GM19467 (cell line): ENCODE results near the gene RBM17.
"Not testable (repeated sequence)": the region's sequence is repeated elsewhere in the genome, so short reads cannot be mapped to it uniquely, and the experiment has no call there.

Experiments
- ATAC-seq: cut with Tn5 transposase; IDR thresholded peaks from one replicate; pipeline ENCODE4 v1.9.1; 2021; ENCODE audit warnings: mild to moderate bottlenecking, moderate library complexity; ENCODE audit not compliant: unreplicated experiment

The RBM17 gene

DNA sequence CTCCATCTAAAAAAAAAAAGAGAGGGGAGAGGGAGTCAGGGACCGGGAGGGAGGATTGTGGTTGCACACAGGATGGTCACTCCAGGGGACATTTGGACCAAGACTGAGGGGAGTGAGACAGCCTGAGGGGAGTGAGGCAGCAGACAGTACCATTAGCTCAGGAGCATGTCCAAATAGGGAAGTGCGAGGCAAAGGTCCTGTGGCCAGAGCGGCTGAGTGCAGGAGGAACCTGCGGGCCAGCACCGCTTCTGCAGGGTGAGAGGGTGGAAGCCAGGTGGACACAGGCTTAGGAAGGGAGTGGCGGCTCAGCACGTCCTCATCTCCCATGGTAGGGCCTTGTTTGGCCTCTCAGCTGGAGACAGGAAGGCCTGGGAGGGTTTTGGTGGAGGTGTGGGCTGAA lies 65.0 kb downstream of the RBM17 start:
- no peak for ATAC-seq

DNA sequence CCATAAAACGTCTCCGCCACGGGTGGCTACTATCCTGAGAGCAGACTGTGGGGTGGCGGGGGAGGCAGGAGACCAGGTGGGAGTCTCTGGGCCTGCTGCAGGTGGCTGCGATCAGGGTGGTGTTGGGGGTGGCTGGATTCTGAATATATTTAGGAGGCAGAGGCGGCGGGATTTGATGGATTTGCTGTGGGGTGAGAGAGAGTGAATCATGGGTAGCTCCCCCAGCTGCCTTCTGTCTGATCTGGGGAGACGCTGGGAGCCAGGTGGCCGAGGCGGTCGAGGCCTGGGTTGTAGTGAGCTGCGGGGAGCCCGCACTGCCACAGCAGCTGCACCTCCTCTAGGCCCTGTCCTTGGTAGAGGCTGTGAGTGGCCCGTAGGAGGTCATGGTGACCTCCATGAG lies 65.7 kb downstream of the RBM17 start:
- ATAC-seq = no peak

DNA sequence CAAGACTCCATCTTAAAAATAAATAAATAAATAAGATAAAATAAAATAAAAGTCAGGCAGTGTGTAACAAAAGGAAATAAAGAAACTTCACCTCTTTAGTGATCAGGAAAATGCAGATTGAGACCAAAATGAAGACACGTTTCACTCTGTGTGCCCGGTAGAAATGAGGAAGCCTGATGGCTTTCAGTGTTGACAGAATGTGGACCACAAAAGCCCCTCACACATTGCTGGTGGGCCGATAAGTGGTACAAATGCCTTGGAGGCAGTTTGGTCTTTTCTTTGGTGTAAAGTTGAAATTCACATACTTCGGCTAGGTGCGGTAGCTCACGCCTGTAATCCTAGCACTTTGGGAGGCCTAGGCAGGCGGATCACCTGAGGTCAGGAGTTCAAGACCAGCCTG lies 69.4 kb downstream of the RBM17 start:
- ATAC-seq = no peak

DNA sequence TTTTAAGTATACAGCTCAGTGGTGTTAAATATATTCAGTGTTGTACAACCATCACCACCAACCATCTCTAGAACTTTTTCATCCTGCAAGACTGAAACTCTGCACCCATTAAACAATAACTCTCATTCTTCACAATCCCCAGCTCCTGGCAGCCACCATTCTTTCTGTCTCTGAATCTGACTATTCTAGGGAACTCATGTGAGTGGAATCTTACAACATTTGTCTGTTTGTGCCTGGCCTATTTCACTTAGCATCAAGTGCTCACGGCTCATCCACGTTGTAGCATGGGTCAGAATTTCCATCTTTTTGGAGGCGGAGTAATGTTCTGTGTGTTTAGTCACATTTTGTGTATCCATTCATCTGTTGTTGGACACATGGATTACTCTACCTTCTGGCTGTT lies 73.1 kb downstream of the RBM17 start:
- ATAC-seq = no peak

DNA sequence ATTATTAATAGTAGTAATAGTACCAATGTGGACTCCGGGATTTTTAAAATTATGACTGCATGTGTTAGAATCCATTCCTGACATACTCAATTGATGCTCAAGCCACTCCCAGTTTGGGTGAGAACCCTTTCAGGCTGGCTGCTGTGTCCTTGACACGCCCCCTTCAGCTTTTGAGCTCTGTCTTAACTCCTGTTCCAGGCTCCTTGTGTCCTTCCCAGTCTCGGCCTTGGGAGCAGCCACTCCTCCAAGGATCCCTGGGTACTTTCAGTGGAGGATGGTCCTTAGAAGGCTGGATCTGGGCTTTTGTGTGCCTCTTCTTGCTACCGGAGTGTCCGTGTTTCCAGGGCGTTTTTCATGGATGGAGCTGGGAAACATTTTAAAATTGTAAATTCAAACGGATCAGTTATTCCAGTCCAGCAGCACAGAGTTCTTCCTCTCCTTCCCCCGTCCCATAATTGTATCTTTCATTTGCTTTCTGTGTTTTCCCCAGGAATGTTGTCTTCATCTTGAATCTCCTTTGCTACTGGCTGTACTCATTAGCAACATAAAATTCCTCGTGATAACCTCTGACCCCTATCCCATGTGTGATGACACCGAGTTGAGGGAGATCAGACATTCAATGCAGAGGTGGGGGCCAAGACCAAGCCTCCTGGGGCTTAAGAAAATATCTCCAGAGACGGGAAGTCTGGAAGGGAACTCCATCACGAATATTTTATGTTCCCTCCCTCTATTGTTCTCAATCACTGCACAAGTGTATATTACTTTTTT lies 73.9 kb downstream of the RBM17 start:
- no peak for ATAC-seq

DNA sequence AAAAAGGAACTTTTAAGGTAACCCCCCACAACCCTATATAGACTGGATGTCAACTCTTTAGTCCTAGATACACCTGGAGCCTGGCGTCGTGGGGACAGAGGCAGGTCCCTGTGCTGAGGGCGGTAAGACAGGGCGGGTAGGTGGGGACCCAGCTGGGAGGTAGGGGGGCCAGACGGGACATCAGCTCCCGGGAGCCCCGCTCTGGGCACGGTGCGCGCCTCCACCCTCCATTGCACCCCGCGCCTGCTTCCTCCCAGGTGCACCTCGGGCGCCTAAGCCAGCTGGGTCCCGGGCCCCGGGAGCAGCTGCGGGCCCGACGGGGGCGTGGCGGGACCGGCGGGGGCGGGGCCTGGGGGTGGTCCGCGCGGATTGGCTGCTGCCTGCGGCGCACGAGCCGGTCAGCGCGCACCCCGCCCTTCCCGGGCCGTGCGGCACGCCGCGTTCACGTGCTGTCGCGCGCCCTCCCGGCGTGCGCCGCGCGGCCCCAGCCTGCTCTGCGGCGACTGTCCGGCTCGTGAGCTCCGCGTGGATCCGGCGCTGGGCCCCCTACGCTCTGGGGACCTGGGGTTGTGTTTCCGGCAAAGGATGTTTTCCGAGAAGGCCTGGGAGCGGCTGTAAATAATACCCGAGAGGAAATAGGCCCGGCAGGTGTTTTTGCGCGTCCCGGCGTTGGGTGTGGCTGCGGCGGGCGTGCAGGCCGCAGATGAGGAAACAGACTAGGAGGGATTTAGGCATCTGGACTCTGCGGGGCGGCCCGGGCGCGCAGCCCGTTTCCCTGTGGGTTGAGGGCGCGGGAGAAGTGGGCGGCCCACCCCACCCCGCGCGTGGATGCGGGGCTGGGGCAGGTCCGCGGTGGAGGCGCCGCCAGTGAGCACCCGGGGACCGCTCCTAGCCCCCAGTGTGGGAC lies 74.8 kb downstream of the RBM17 start:
- peak; percentile 96 for ATAC-seq

DNA sequence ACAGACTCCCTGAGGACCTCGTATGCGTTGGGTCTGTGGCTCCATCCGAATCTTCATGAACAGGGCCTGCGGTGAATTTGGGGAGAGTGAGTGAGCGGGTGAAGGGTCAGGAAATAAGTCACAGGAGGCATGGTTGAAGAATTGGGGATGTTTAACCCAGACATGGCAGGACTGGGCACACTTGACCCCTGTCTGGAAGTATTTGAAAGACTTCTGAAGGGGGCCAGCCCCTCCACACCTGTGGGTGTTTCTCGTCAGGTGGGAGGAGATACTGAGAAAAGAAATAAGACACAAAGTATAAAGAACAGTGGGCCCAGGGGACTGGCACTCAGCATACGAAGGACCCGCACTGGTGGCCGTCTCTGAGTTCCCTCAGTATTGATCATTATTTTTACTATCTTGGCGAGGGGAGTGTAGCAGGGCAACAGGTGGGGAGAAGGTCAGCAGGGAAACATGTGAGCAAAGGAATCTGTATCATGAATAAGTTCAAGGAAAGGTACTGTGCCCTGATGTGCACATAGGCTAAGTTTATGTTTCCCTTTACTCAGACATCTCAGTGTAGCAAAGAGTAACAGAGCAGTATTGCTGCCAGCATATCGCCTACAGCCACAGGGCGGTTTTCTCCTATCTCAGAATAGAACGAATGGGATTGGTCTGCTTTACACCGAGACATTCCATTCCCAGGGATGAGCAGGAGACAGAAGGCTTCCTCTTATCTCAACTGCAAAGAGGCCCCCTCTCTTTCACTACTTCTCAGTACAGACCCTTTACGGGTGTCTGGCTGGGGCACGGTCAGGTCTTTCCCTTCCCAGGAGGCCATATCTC lies 75.6 kb downstream of the RBM17 start:
- no peak for ATAC-seq

DNA sequence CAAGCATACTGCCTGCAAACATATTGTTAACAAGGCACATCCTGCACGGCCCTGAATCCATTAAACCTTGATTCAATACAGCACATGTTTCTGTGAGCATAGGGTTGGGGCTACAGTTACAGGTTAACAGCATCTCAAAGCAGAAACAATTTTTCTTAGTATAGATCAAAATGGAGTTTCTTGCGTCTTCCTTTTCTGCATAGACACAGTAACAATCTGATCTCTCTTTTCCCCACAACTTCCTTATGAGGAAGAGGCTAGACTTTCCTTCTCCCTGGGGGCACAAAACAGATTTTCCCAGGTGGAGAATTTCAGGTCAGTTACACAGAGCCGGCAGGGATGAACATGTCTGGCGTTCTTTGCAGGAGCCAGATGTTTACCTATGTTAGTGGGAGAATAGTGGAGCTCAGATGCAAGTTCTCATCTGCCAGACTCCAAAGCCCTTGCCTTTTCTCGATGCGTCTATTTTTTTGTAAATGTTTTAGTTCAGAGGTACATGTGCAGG lies 76.4 kb downstream of the RBM17 start:
- ATAC-seq = no peak

DNA sequence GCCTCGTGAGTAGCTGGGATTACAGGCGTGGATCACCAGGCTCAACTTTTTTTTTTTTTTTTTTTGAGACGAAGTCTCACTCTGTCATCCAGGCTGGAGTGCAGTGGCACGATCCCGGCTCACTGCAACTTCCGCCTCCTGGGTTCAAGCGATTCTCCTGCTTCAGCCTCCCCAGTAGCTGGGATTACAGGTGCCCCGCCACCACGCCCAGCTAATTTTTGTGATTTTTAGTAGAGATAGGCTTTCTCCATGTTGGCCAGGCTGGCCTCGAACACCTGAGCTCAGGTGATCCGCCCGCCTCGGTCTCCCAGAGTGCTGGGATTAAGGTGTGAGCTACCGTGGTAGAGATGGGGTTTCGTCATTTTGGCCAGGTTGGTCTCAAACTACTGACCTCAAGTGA lies 77.1 kb downstream of the RBM17 start:
- ATAC-seq = not testable (repeated sequence)
